GM10248 (cell line): ENCODE data around the gene SLC15A5.

Experiments
- CTCF ChIA-PET: fragments of 300-600 bp; sonication (Branson Sonifier 250); formaldehyde crosslinking; extraction: SDS; loops from one replicate; lab custom pipeline; 2021; ENCODE audit warnings: antibody characterized with exemption; lab: Yijun Ruan, JAX
- POLR2A ChIA-PET: fragments of 350-650 bp; sonication (Branson Sonifier 250); formaldehyde crosslinking; extraction: SDS; loops from one replicate; lab custom pipeline; 2020; ENCODE audit warnings: antibody characterized with exemption; lab: Yijun Ruan, JAX
- DNase-seq: peaks from one replicate; pipeline ENCODE4 v3.0.0; 2012; ENCODE audit errors: extremely low spot score
- CTCF ChIP-seq: IDR thresholded peaks from 2 replicates; pipeline ENCODE4 v1.5.1; 2012; ENCODE audit warnings: mild to moderate bottlenecking, low read depth; ENCODE audit errors: extremely low read depth, missing control alignments, control extremely low read depth

The SLC15A5 gene

GRCh38 chr12:16218934-16219751 lies 58.3 kb downstream of the SLC15A5 start:
- POLR2A ChIA-PET: no interaction called here
- TF ChIP-seq CTCF: no peak
- CTCF ChIA-PET: interaction anchor here (1.2 kb wide), 1 partner anchor 9 kb away, joined by 3 read pairs; no protein-coding TSS in a partner anchor

GRCh38 chr12:16218234-16218633 lies 59.3 kb downstream of the SLC15A5 start:
- TF ChIP-seq CTCF: no peak
- DNase-seq: no peak
- CTCF ChIA-PET: no interaction called here
- POLR2A ChIA-PET: no interaction called here

More at GRCh38 chr12:16218934-16219751, 58.3 kb downstream of the SLC15A5 start:
- DNase-seq: no peak

DNA sequence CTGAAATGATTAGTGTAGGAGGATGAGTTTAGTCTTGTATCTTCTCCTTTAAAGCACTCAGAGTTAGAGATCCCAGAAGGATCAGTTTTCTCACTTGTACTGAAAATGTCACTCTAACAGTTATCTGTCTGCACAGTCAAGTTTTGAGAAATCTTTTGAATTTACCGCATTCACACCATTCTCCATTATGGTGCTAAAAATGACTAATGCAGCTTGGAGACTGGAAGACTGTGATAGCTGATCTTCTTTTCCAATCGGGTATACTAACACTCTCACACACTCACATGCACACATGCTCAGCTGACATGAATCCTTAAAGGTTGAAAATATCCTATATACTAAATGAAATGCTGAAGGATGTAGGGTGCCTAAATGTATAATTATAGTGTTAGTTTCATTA lies 65.8 kb downstream of the SLC15A5 start:
- DNase-seq: no peak
- ChIA-PET CTCF (interaction anchor here (1.5 kb wide), 1 partner anchor 33 kb away, joined by 3 read pairs; no protein-coding TSS in a partner anchor), POLR2A (no interaction called here)
- TF ChIP-seq CTCF: no peak

DNA sequence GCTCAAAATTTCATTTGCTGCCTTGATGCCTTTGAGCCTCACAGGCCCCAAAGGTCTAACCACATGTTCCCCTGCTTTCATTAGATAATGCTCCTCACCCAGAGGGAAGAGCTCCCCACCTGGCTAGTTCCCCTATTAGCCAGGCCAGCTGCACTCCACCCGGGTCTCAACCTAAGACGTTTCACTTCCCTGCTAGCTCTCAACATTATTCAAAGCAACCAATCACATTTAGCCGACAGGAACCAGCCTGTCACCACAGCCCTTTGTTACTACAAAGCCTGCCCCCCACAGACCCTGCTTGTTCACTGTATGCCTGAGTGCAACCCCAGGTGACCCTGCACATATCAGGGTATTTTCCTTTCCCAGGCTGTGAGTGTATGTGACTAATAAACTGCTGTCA lies 78.6 kb downstream of the SLC15A5 start:
- peak; percentile 14 for DNase-seq
- POLR2A ChIA-PET: no interaction called here
- CTCF ChIA-PET: interaction anchor here (1.5 kb wide), 1 partner anchor 15 kb away, joined by 3 read pairs; no protein-coding TSS in a partner anchor
- TF ChIP-seq CTCF: no peak

GRCh38 chr12:16197600-16197999 lies 79.9 kb downstream of the SLC15A5 start:
- DNase-seq: no peak
- TF ChIP-seq CTCF: no peak
- ChIA-PET CTCF (interaction anchor here (1.5 kb wide), 1 partner anchor 16 kb away, joined by 3 read pairs; no protein-coding TSS in a partner anchor), POLR2A (no interaction called here)

- TF ChIP-seq CTCF: no peak
- POLR2A ChIA-PET: no interaction called here
- CTCF ChIA-PET: no interaction called here
- no peak for DNase-seq
Observed at GRCh38 chr12:16189849-16190248, 87.6 kb downstream of the SLC15A5 start.
